NCI-H226 (cell line): ENCODE results near the gene CNIH3.
"Not testable (repeated sequence)": the region's sequence is repeated elsewhere in the genome, so short reads cannot be mapped to it uniquely, and the experiment has no call there.

Experiments
- DNase-seq: peaks from one replicate; pipeline ENCODE4 v3.0.0-alpha.2; 2015

Gene CNIH3

DNA sequence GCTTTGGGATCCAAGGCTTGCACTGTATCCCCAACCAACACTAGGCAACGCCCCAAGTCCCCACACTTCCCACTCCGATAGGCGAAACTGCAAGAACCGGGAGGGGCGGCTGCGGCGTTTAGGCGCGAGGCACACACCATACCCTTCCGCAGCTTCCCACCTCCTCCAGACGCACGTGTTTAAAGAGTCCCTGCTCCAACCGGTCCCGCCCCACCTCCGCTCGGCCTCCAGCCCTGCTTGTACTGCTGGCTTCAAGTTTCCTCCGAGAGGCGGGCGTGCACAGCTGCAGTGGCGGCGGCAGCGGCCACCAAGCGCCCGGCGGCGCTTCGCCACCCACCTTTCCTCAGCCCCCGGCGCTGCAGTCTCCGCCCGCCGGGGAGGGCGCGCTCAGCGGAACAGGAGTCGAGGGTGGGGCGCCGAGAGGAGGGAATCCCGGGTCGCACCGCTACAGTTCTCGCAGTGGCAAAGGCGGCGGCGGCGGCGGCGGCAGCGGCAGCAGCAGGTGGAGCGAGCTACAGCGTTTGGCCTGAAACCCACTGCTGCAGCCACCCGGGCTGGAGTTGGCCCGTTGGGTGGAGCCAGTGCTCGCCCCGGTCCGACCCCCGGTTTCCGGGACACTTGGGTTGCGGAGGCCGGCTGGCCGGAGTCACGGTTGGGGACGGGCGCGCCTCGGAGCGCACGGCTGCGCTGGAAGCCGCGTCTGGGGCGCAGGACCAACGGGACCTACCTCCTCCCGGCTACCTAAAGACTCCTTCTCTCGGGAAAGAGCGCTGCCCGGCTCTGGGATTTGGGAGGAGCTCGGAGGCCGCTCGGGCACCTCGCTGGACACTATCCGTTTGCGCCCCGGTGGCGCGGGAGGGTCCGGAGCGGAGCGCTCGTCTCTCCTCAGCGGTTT is at the start of gene CNIH3:
Gene CNIH3, plus strand, starts transcription at position 457 of the 895 bp plus-strand sequence. CDS start 858 bp downstream, outside the sequence.
- peak; percentile 20 for DNase-seq

DNA sequence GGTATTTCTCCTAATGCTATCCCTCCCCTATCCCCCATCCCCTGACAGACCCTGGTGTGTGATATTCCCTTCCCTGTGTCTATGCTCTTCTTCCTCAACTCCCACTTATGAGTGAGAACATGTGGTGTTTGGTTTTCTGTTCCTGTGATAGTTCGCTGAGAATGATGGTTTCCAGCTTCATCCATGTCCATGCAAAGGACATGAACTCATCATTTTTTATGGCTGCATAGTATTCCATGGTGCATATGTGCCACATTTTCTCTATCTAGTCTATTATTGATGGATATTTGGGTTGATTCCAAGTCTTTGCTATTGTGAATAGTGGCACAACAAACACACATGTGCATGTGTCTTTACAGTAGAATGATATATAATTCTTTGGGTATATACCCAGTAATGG is 49.6 kb upstream of the CNIH3 start:
- not testable (repeated sequence) for DNase-seq

- no peak for DNase-seq
These were observed 46.8 kb upstream of the CNIH3 start for GRCh38 chr1:224569276-224569675.

GRCh38 chr1:224571975-224572374 is 44.1 kb upstream of the CNIH3 start:
- DNase-seq = not testable (repeated sequence)

- DNase-seq = no peak
These were observed 36.6 kb upstream of the CNIH3 start for GRCh38 chr1:224579526-224579925.

- DNase-seq = no peak
These were observed 36.1 kb upstream of the CNIH3 start for GRCh38 chr1:224580006-224580405.

DNA sequence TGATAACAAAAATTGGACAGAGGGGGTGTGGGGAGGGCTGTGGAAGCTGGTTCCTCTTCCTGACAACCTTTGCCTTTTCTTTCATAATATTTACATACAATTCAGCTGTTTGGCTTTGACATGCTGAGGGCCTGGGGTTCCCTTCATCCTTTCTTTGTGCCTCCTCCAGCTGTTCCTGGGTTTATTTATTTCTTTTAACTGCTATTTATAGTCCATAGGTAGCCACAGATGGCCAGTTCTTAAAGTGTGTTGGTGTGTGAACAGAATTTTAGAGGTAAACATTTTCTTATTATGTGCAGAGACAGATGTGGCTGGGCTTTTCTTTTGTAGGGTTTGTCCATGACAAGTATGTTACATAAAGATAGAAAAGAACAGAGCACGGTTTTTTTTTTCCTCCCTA is 34.1 kb upstream of the CNIH3 start:
- DNase-seq = no peak

- DNase-seq = no peak
These were observed 32.3 kb upstream of the CNIH3 start for GRCh38 chr1:224583774-224584173.

- no peak for DNase-seq
These were observed 31.1 kb upstream of the CNIH3 start for GRCh38 chr1:224585051-224585450.

GRCh38 chr1:224587051-224587450 is 29.1 kb upstream of the CNIH3 start:
- DNase-seq = no peak

GRCh38 chr1:224588515-224588914 is 27.6 kb upstream of the CNIH3 start:
- DNase-seq = no peak

- no peak for DNase-seq
These were observed 27.1 kb upstream of the CNIH3 start for GRCh38 chr1:224589006-224589405.

DNA sequence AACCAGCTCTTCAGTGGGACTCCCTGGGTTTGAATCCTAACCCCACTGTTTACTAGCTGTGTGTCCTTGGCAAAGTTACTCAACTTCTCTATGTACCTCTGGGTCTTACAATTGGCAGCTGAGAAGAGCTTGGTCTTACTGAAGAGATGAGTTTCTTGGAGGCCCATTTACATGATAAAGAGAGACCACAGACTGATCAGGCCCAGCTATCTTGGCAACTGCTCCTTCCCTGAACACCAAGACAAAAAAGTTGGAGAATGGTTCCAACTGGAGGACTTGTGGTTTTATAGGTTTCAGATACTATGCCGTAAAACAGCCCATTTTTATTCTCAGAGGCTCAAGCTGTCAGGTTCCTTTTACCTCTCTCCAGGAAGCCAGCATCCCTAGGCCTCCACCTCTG is 24.8 kb upstream of the CNIH3 start:
- DNase-seq = no peak

- DNase-seq = peak; percentile 79
These were observed 23.2 kb upstream of the CNIH3 start for GRCh38 chr1:224592636-224593582.

DNA sequence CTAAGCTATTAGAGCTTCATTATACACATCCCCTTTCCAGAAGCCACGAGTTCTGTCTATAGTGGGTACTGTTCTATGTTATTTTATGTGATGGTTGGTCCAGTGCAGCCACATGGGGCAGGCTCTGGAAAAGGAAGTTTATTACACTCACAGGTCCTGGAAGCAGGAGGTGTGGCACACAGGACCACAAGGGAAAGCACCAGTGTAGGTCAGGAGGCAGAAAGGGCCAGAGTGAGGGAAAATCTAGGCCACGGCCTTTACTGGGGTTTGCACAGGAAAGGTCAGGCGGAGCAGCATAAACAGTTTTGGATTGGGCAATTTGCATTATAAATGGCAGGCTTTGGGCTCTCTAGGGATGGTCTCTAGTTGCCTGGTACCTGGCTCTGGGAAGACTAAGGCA is 21.8 kb upstream of the CNIH3 start:
- no peak for DNase-seq

GRCh38 chr1:224594851-224595250 is 21.3 kb upstream of the CNIH3 start:
- no peak for DNase-seq

GRCh38 chr1:224605482-224606181 is 10.5 kb upstream of the CNIH3 start:
- DNase-seq = no peak

GRCh38 chr1:224607188-224608148 is 8.6 kb upstream of the CNIH3 start:
- no peak for DNase-seq

- DNase-seq = no peak
These were observed 6.8 kb upstream of the CNIH3 start for GRCh38 chr1:224609333-224609732.

DNA sequence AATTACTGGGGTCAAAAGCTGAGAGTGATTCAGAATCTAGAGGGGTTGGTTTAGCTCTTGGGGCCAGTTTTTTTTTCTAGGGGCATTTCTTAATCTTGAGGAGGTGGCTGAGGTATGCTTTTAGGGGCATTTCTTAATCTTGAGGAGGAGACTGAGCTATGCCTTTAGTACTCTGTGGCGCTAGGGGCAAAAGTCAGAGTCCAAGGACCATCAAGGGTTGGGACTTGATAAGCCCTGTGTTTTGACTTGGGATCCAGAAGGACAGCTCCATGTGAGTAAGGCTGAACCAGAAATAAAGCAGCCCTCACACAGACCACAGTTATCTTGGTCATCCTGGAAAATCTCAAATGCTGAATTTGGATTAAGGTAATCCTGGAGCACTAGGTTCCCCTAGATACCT is 3.9 kb upstream of the CNIH3 start:
- DNase-seq = no peak

GRCh38 chr1:224613486-224613885 is 2.6 kb upstream of the CNIH3 start:
- DNase-seq = no peak
